Thoracic aorta (tissue), 2 donors: ENCODE data around the gene CBLB. TPM values are rescaled to one million over a fixed set of nuclear protein-coding genes. Genes with fewer than 3 reads are reported as not detected.
"Not testable (repeated sequence)": the region's sequence is repeated elsewhere in the genome, so short reads cannot be mapped to it uniquely, and the experiment has no call there.

Experiments
- ATAC-seq: fragments of 150-250 bp; one replicate; pipeline ENCODE4 v1.8.0; 2017; ENCODE audit warnings: low read depth; ENCODE audit not compliant: insufficient number of reproducible peaks, low FRiP score
- DNase-seq: peaks from one replicate; pipeline ENCODE4 v3.0.0-alpha.2; 2020; ENCODE audit warnings: low spot score
- H3K27ac ChIP-seq, 2 donors: fragments of 200-600 bp; sonication (generic); 1 replicate in 1 of 2; 2 replicates in 1 of 2; pipeline ENCODE4 v1.5.1; 2016; ENCODE audit warnings: mild to moderate bottlenecking in 2 of 2, moderate library complexity in 2 of 2
- H3K27me3 ChIP-seq: fragments of 200-600 bp; sonication (generic); replicated peaks from 2 replicates; pipeline ENCODE4 v1.6.0; 2016; ENCODE audit warnings: mild to moderate bottlenecking; ENCODE audit not compliant: insufficient read depth
- H3K36me3 ChIP-seq: fragments of 200-600 bp; sonication (generic); one replicate; pipeline ENCODE4 v1.5.1; 2016
- H3K4me1 ChIP-seq, 2 donors: fragments of 200-600 bp; sonication (generic); 1 replicate in 1 of 2; 2 replicates in 1 of 2; pipeline versions ENCODE4 v1.5.1 to v1.6.0; 2016; ENCODE audit warnings: low read depth in 2 of 2, mild to moderate bottlenecking in 1 of 2; ENCODE audit not compliant: control insufficient read depth in 1 of 2
- H3K4me3 ChIP-seq: fragments of 200-600 bp; sonication (generic); 2 replicates; pipeline ENCODE4 v1.5.1; 2016; ENCODE audit warnings: mild to moderate bottlenecking
- H3K9me3 ChIP-seq: fragments of 200-600 bp; sonication (generic); 2 replicates; pipeline ENCODE4 v1.5.1; 2016
- total RNA-seq, 2 donors: library from RNA; depleted of rRNA; stranded (reverse); fragments of >200 nt; gene quantifications; one replicate each; pipeline versions ENCODE4 v1.1.0 to v1.2.3, GENCODE V29; 2016
- TF ChIP-seq, protein P1 (sequence below): fragments of 200-600 bp; sonication (generic); IDR thresholded peaks from one replicate; pipeline ENCODE4 v1.5.1; 2019; ENCODE audit warnings: antibody characterized with exemption

Gene CBLB
- total RNA-seq, 2 donors from 2014 or later = 51.0 to 145 TPM

DNA sequence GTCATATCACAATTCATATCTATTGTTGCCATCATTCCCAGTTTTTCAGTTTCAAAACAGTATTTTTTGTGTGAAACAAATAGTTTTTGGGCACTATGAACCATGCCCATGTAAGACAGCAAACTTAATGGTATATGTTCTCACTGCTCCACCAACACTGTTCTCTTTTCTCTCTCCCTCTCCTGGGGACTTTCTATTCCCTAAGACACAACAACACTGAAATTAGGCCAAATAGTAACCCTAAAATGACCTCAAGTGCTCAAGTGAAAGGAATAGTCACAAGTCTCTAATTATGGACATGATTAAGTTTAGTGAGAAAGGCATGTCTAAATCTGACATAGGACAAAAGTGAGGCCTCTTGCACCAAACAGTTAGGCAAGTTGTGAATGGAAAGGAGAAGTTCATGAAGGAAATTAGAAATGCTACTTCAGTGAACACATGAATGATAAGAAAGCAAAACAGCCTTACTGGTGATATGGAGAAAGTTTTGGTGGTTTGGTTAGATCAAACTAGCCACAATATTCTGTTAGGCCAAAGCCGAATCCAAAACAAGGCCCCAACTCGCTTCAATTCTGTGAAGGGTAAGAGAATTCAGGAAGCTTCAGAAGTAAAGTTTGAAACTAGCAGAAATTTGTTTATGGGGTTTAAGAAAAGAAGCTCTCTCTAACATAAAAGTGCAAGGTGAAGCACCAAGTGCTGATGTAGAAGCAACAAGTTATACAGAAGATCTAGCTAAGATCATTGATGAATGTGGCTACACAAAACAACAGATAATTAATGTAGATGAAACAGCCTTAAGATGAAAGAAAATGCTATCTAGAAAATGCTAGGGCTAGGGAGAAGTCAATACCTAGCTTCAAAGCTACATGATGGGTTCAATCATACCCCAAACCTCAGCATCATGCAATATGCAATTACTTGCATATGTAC, 104.2 kb downstream of the CBLB start:
- TF ChIP-seq, protein P1, sequence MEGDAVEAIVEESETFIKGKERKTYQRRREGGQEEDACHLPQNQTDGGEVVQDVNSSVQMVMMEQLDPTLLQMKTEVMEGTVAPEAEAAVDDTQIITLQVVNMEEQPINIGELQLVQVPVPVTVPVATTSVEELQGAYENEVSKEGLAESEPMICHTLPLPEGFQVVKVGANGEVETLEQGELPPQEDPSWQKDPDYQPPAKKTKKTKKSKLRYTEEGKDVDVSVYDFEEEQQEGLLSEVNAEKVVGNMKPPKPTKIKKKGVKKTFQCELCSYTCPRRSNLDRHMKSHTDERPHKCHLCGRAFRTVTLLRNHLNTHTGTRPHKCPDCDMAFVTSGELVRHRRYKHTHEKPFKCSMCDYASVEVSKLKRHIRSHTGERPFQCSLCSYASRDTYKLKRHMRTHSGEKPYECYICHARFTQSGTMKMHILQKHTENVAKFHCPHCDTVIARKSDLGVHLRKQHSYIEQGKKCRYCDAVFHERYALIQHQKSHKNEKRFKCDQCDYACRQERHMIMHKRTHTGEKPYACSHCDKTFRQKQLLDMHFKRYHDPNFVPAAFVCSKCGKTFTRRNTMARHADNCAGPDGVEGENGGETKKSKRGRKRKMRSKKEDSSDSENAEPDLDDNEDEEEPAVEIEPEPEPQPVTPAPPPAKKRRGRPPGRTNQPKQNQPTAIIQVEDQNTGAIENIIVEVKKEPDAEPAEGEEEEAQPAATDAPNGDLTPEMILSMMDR = no peak
- ATAC-seq = no peak
- H3K4me3 ChIP-seq = no peak overlapping the region
- DNase-seq = no peak
- no peaks in the 10 kb centered on the region for H3K9me3 ChIP-seq
- H3K4me1 ChIP-seq = no peaks in the 10 kb centered on the region
- no peak overlapping the region for H3K27ac ChIP-seq
- H3K27me3 ChIP-seq = no peaks in the 10 kb centered on the region
- no peaks in the 10 kb centered on the region for H3K36me3 ChIP-seq

GRCh38 chr3:105763659-105764036, 105.2 kb downstream of the CBLB start:
- Histone ChIP-seq H3K36me3 (no peaks in the 10 kb centered on the region), H3K4me3 (no peak overlapping the region), H3K27ac (no peak overlapping the region), H3K27me3 (no peaks in the 10 kb centered on the region), H3K4me1 (peaks cover 0 to 3% of the 10 kb centered on the region in 2 donors), H3K9me3 (no peaks in the 10 kb centered on the region)
- DNase-seq (no peak), ATAC-seq (no peak)
- TF ChIP-seq, protein P1 = no peak

GRCh38 chr3:105762749-105763658, 105.8 kb downstream of the CBLB start:
- H3K4me1 ChIP-seq = peaks cover 0 to 3% of the 10 kb centered on the region in 2 donors
- no peaks in the 10 kb centered on the region for H3K27me3 ChIP-seq
- no peaks in the 10 kb centered on the region for H3K36me3 ChIP-seq
- TF ChIP-seq, protein P1 = no peak
- no peak overlapping the region for H3K27ac ChIP-seq
- no peaks in the 10 kb centered on the region for H3K9me3 ChIP-seq
- H3K4me3 ChIP-seq = no peak overlapping the region
- ATAC-seq (no peak), DNase-seq (no peak)

- not testable (repeated sequence) for H3K27me3 ChIP-seq, DNase-seq, ATAC-seq, H3K27ac ChIP-seq, H3K9me3 ChIP-seq, H3K4me3 ChIP-seq, H3K4me1 ChIP-seq, H3K36me3 ChIP-seq
These were observed 106.6 kb downstream of the CBLB start for GRCh38 chr3:105762214-105762613.

GRCh38 chr3:105759442-105760078, 109.3 kb downstream of the CBLB start:
- Histone ChIP-seq H3K4me3 (no peak overlapping the region), H3K4me1 (peaks cover 2 to 3% of the 10 kb centered on the region in 2 donors), H3K9me3 (no peaks in the 10 kb centered on the region), H3K27me3 (no peaks in the 10 kb centered on the region), H3K36me3 (no peaks in the 10 kb centered on the region), H3K27ac (no peak overlapping the region)
- DNase-seq (no peak), ATAC-seq (no peak)
- TF ChIP-seq, protein P1 = no peak
